Endothelial cell of umbilical vein (primary cell): Measurements from ENCODE around the gene ARPIN. TPM values are rescaled to one million over a fixed set of nuclear protein-coding genes. Genes with fewer than 3 reads are reported as not detected.

Source experiments
- BruUV-seq: library from RNA; stranded (reverse); fragments of 400-500 nt; replicated peaks from 2 replicates; lab custom pipeline; 2021; lab: Mats Ljungman, UMichigan
- CTCF ChIA-PET: fragments of 300-600, 350-600 bp; sonication (Branson Sonifier 250); formaldehyde crosslinking; loops from one replicate; lab custom pipeline; 2021; ENCODE audit warnings: antibody characterized with exemption, inconsistent platforms; lab: Charles Lee
- POLR2A ChIA-PET: fragments of 300-600, 350-600 bp; sonication (Branson Sonifier 250); formaldehyde crosslinking; loops from one replicate; lab custom pipeline; 2021; ENCODE audit warnings: antibody characterized with exemption, inconsistent platforms; lab: Charles Lee
- DNase-seq: peaks from one replicate; pipeline ENCODE4 v3.0.0-alpha.2; 2011; ENCODE audit warnings: low read depth, low spot score
- FAIRE-seq: peaks from 2 replicates; lab custom pipeline; 2011; peaks lifted over from hg19 to GRCh38; lab: Jason Lieb, UNC
- H2AFZ ChIP-seq: 2 replicates; pipeline ENCODE4 v1.6.0; 2012; ENCODE audit warnings: low read depth, low read length, control low read depth, inconsistent platforms
- H3K27ac ChIP-seq: 2 replicates; pipeline ENCODE4 v1.5.1; 2011; ENCODE audit warnings: low read depth, mild to moderate bottlenecking, control low read depth, low read length, moderate library complexity; ENCODE audit not compliant: insufficient read depth
- H3K27me3 ChIP-seq, 2 experiments: 2 replicates each; pipeline versions ENCODE4 v1.6.0 to v1.6.1; 2011; ENCODE audit warnings: low read length in 2 of 2, mixed read lengths in 1 of 2; ENCODE audit not compliant: control insufficient read depth in 2 of 2, insufficient read depth in 2 of 2
- H3K36me3 ChIP-seq, 2 experiments: 2 replicates in 1 of 2; 3 replicates in 1 of 2; pipeline ENCODE4 v1.5.1; 2011; ENCODE audit warnings: low read length in 2 of 2, mild to moderate bottlenecking in 1 of 2, moderate library complexity in 1 of 2; ENCODE audit not compliant: control insufficient read depth in 2 of 2, insufficient read depth in 2 of 2; ENCODE audit errors: extremely low read depth in 1 of 2
- H3K4me1 ChIP-seq: 3 replicates; pipeline ENCODE4 v1.5.1; 2011; ENCODE audit warnings: mild to moderate bottlenecking, low read length; ENCODE audit not compliant: control insufficient read depth, insufficient read depth; ENCODE audit errors: extremely low read depth
- H3K4me2 ChIP-seq: 2 replicates; pipeline ENCODE4 v1.6.1; 2011; ENCODE audit warnings: low read length, control low read depth, mixed read lengths; ENCODE audit not compliant: insufficient read depth
- H3K4me3 ChIP-seq, 3 experiments: fragments of 200-600 bp in 1 of 3; sonication (generic), shearing (Covaris generic) in 1 of 3; replicated peaks in 1 of 3; 2 replicates each; pipeline ENCODE4 v1.5.1; 2011 to 2016; ENCODE audit warnings: control low read depth in 3 of 3, low read length in 3 of 3, mild to moderate bottlenecking in 2 of 3, inconsistent platforms in 1 of 3, low read depth in 1 of 3, moderate library complexity in 1 of 3; ENCODE audit not compliant: insufficient read depth in 1 of 3
- H3K79me2 ChIP-seq: 2 replicates; pipeline ENCODE4 v1.6.0; 2012; ENCODE audit warnings: low read length, inconsistent platforms; ENCODE audit not compliant: control insufficient read depth, insufficient read depth
- H3K9ac ChIP-seq: replicated peaks from 2 replicates; pipeline ENCODE3; 2011; ENCODE audit warnings: low read length, control low read depth; ENCODE audit not compliant: insufficient read depth; ENCODE audit errors: extremely low read depth
- H3K9me1 ChIP-seq: replicated peaks from 3 replicates; pipeline ENCODE4 v1.6.0; 2011; ENCODE audit warnings: mild to moderate bottlenecking, low read length; ENCODE audit not compliant: control insufficient read depth, insufficient read depth; ENCODE audit errors: extremely low read depth
- H3K9me3 ChIP-seq: replicated peaks from 2 replicates; pipeline ENCODE4 v1.5.1; 2012; ENCODE audit warnings: low read length, inconsistent platforms; ENCODE audit not compliant: control insufficient read depth, insufficient read depth
- H4K20me1 ChIP-seq: replicated peaks from 2 replicates; pipeline ENCODE3; 2011; ENCODE audit warnings: mild to moderate bottlenecking, low read length; ENCODE audit not compliant: control insufficient read depth, insufficient read depth; ENCODE audit errors: extremely low read depth
- EZH2 ChIP-seq: IDR thresholded peaks from 2 replicates; pipeline ENCODE4 v1.6.1; 2012; ENCODE audit warnings: borderline replicate concordance, low read depth, mild to moderate bottlenecking, moderate library complexity, low read length, inconsistent platforms; ENCODE audit not compliant: severe bottlenecking
- FOS ChIP-seq: IDR thresholded peaks from 2 replicates; pipeline ENCODE4 v1.6.1; 2011; ENCODE audit warnings: mild to moderate bottlenecking, low read length, moderate library complexity, borderline replicate concordance; ENCODE audit not compliant: insufficient read depth
- GATA2 ChIP-seq: IDR thresholded peaks from 2 replicates; pipeline ENCODE4 v1.7.0; 2011; ENCODE audit warnings: low read depth, mild to moderate bottlenecking, moderate library complexity, mixed read lengths, low read length; ENCODE audit not compliant: insufficient read length, insufficient read depth
- JUN ChIP-seq: IDR thresholded peaks from 2 replicates; pipeline ENCODE4 v1.6.1; 2011; ENCODE audit warnings: borderline replicate concordance, low read depth; ENCODE audit not compliant: insufficient read length, insufficient read depth
- MYC ChIP-seq: IDR thresholded peaks from one replicate; pipeline ENCODE4 v1.6.1; 2011; ENCODE audit warnings: mild to moderate bottlenecking, low read depth, low read length
- POLR2A ChIP-seq: IDR thresholded peaks from 2 replicates; pipeline ENCODE4 v1.6.1; 2012; ENCODE audit warnings: low read depth, mild to moderate bottlenecking, control low read depth, low read length
- POLR2AphosphoS5 ChIP-seq: IDR thresholded peaks from 2 replicates; pipeline ENCODE4 v1.6.1; 2012; ENCODE audit warnings: low read depth, mild to moderate bottlenecking, control low read depth, low read length, moderate library complexity; ENCODE audit not compliant: insufficient read depth
- dilution Hi-C: fragments of 300-500 bp; cut with MboI; formaldehyde crosslinking; loops from one replicate; pipeline ENCODE4 v1.15.0; 2019; ENCODE audit warnings: low sequenced_read_pairs; ENCODE audit not compliant: extremely low pct_ligation_motif_present
- intact Hi-C: fragments of 100-400 bp; cut with micrococcal nuclease; formaldehyde crosslinking; loops from one replicate; pipeline ENCODE4 v1.10.0; 2022
- polyA plus RNA-seq, 4 experiments: library from polyadenylated mRNA; depleted of rRNA in 3 of 4; stranded (reverse) in 3 of 4; unstranded in 1 of 4; fragments of >200 nt; gene quantifications; 2 replicates each; pipeline versions ENCODE4 v1.2.1 to v1.2.3, GENCODE V29; 2011 to 2012; ENCODE audit warnings: missing spikeins in 1 of 4
- total RNA-seq: library from RNA; stranded (reverse); gene quantifications from 2 replicates; pipeline ENCODE4 v1.2.3, GENCODE V29; 2021
- TF ChIP-seq, protein P1 (sequence below), 2 donors: IDR thresholded peaks; 1 replicate in 1 of 2; 2 replicates in 1 of 2; pipeline ENCODE4 v1.5.1; 2011; ENCODE audit warnings: low read length in 2 of 2, mild to moderate bottlenecking in 2 of 2, moderate library complexity in 2 of 2, control low read depth in 1 of 2, inconsistent platforms in 1 of 2, low read depth in 1 of 2; ENCODE audit not compliant: insufficient read depth in 1 of 2; ENCODE audit errors: extremely low read depth in 1 of 2

ARPIN gene
- total and polyA plus RNA-seq, 2 donors (not counting 3 experiments of a cell fraction or from before 2014, with no cell fraction given), result 13.0 to 23.3 TPM

- H3K9ac ChIP-seq, result no peak overlapping the region
- no peaks in the 10 kb centered on the region for H4K20me1 ChIP-seq
- H3K9me3 ChIP-seq, result no peaks in the 10 kb centered on the region
- DNase-seq (no peak), FAIRE-seq (peak; percentile 24)
- ChIA-PET CTCF (interaction anchor here (1.0 kb wide), 1 partner anchor 16 kb away, joined by 4 read pairs; no protein-coding TSS in a partner anchor), POLR2A (no interaction called here)
- no peak for TF ChIP-seq EZH2
- no peak for TF ChIP-seq JUN
- TF ChIP-seq GATA2, result no peak
- no peak for TF ChIP-seq MYC
- TF ChIP-seq, protein P1, sequence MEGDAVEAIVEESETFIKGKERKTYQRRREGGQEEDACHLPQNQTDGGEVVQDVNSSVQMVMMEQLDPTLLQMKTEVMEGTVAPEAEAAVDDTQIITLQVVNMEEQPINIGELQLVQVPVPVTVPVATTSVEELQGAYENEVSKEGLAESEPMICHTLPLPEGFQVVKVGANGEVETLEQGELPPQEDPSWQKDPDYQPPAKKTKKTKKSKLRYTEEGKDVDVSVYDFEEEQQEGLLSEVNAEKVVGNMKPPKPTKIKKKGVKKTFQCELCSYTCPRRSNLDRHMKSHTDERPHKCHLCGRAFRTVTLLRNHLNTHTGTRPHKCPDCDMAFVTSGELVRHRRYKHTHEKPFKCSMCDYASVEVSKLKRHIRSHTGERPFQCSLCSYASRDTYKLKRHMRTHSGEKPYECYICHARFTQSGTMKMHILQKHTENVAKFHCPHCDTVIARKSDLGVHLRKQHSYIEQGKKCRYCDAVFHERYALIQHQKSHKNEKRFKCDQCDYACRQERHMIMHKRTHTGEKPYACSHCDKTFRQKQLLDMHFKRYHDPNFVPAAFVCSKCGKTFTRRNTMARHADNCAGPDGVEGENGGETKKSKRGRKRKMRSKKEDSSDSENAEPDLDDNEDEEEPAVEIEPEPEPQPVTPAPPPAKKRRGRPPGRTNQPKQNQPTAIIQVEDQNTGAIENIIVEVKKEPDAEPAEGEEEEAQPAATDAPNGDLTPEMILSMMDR (IDR thresholded peaks at IDR 0.05; ENCODE audit: extremely low read depth in 1 of 2, insufficient read depth in 1 of 2, low read depth in 1 of 2, low read length in 2 of 2), result no peak
- TF ChIP-seq POLR2A, result no peak
- TF ChIP-seq POLR2AphosphoS5, result no peak
- TF ChIP-seq FOS, result no peak
- dilution Hi-C loops, result loop anchor here (25.0 kb wide), 1 partner anchor 97 kb away; the partner anchor contains the start of gene MESP1
- no peak overlapping the region for H3K4me3 ChIP-seq
- H3K4me2 ChIP-seq, result no peak overlapping the region
- H3K79me2 ChIP-seq, result no peaks in the 10 kb centered on the region
- peaks cover 0 to 5% of the 10 kb centered on the region in 2 experiments for H3K36me3 ChIP-seq
- no peak overlapping the region for H2AFZ ChIP-seq
- no peak overlapping the region for H3K27ac ChIP-seq
- intact Hi-C loops, result no loop called here
- H3K9me1 ChIP-seq, result no peaks in the 10 kb centered on the region
- BruUV-seq, result no TSS peak
- H3K4me1 ChIP-seq, result no peaks in the 10 kb centered on the region
- H3K27me3 ChIP-seq, result no peaks in the 10 kb centered on the region
Observed at GRCh38 chr15:89858661-89859458, 53.9 kb downstream of the ARPIN start.
